ENCODE results near the gene ZNF747.
"Not testable (repeated sequence)": the region's sequence is repeated elsewhere in the genome, so short reads cannot be mapped to it uniquely, and the experiment has no call there.

ZNF747 gene

DNA sequence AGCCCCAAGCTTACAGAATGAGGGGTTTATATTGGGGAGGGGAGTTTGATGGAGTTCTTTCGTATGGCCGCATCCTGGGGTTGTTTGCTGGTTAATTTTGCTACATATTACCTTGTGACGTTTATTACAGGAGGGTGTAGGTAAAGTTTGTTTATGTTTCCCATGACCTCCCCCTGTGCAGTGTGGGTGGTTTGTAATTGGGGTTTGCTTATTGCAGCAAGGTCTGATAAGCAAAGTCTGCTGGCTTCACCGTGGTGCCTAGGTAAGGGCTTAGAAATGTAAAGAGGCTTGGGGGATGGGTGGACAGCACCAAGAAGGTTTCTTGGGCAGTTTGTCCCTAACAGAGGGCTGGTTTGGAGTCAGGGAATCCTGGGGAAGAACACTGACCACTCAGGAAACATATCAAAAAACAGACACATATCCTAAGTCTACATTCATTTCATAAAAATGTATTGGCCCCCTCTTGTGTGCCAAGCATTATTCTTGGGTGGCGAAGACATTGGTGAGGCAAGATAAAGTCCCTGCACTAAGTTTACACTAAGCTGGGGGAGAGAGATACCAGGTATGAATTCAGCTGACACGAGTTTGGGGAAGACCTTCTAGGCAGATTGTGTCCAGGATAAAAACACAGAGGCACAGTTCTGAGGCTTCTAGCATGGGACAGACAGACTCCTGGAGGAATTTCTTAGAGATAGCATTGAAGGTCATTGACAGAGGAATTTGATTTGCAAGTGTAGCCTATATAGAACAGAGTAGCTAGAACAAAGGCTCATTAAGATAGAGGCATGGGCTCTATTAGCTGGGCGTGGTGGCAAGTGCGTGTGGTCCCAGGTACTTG, 14.0 kb upstream of the ZNF747 start:
- Mint-ChIP-seq H3K36me3 (ENCODE audit: low read depth) (peaks cover 8% of the 10 kb centered on the region), H3K27me3 (no peaks in the 10 kb centered on the region), H3K4me3 (no peak overlapping the region), H3K4me1 (peaks cover 35% of the 10 kb centered on the region), H3K27ac (no peak overlapping the region), H3K9me3 (no peaks in the 10 kb centered on the region)
- DNase-seq = no peak
- ATAC-seq = no peak

DNA sequence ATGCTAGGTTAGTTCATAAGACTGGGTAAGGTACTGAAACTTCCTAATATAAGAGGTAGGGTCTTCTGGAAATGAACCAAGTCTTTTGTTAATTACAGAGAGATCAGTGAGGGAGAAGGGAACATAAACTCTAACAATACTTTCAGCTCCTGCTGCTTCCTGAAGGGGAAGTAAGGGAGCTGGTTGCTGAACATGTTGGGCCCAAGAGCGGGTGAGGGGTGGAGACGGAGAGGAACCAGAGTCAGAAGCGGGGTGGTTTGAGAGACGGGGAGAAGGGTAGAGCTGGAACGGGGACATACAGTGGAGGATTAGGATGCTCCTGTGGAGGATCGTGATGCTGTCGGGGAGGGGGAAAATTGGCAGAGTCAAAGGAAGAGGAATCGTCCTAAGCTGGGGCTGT, 11.5 kb upstream of the ZNF747 start:
- Mint-ChIP-seq H3K4me1 (peaks cover 10% of the 10 kb centered on the region), H3K4me3 (no peak overlapping the region), H3K27ac (no peak overlapping the region), H3K36me3 (ENCODE audit: low read depth) (no peaks in the 10 kb centered on the region), H3K27me3 (no peaks in the 10 kb centered on the region), H3K9me3 (no peaks in the 10 kb centered on the region)
- ATAC-seq (no peak), DNase-seq (no peak)

DNA sequence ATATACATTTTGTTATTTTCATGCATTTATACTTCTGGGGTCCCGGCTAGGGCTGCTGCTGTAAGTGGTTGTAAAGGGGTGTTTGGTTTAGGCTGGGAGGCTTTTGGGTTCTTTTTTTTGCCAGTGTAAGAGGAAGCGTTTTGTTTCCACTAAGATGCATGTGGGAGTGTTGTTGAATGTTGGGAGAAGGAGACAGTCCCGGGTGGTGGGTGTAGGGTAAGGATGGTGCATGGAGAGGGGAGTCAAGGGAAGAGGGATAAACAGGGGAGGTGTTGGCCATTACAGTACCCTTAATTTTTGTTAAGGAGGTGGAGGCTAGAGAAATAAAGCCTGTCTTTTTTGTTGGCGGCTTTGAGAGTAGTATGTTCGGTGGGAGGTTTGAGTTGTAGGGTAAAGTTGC, 8.4 kb upstream of the ZNF747 start:
- H3K9me3 Mint-ChIP-seq = no peaks in the 10 kb centered on the region
- no peaks in the 10 kb centered on the region for H3K36me3 Mint-ChIP-seq (ENCODE audit: low read depth)
- ATAC-seq = no peak
- H3K27ac Mint-ChIP-seq = no peak overlapping the region
- no peaks in the 10 kb centered on the region for H3K27me3 Mint-ChIP-seq
- H3K4me3 Mint-ChIP-seq = no peak overlapping the region
- peaks cover under 1% of the 10 kb centered on the region for H3K4me1 Mint-ChIP-seq
- DNase-seq = no peak

DNA sequence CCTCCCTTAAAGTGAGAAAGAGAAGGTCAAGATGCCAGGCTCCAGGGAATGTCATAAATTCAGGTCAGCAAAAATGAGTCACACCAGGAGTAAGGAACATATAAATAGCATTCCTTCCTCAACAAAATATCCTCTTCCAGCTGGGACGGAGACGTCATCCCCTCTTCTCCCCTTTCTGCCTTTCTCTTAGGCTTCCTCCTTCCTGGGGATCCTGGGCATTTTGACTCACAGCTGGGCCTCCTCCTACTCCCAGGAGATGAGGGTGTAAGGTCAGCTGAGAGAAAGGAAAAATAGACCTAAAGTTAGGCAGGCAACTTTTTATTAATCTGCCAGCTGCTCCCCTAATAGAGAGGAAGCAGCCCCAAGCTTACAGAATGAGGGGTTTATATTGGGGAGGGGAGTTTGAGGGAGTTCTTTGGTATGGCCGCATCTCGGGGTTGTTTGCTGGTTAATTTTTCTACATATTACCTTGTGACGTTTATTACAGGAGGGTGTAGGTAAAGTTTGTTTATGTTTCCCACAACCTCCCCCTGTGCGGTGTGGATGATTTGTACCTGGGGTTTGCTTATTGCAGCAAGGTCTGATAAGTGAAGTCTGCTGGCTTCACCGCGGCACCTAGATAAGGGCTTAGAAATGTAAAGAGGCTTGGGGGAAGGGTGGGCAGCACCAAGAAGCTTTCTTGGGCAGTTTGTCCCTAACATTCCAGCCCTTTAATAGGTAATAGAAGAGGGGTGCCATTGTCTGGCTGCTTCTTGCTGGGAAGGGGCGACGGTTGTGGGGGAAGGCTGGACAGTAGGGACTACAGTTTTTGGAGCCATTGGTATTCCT, 7.1 kb upstream of the ZNF747 start:
- Mint-ChIP-seq H3K27ac (no peak overlapping the region), H3K27me3 (no peaks in the 10 kb centered on the region), H3K9me3 (no peaks in the 10 kb centered on the region), H3K4me3 (no peak overlapping the region), H3K36me3 (ENCODE audit: low read depth) (peaks cover 10% of the 10 kb centered on the region), H3K4me1 (peaks cover 11% of the 10 kb centered on the region)
- no peak for ATAC-seq
- DNase-seq = no peak

DNA sequence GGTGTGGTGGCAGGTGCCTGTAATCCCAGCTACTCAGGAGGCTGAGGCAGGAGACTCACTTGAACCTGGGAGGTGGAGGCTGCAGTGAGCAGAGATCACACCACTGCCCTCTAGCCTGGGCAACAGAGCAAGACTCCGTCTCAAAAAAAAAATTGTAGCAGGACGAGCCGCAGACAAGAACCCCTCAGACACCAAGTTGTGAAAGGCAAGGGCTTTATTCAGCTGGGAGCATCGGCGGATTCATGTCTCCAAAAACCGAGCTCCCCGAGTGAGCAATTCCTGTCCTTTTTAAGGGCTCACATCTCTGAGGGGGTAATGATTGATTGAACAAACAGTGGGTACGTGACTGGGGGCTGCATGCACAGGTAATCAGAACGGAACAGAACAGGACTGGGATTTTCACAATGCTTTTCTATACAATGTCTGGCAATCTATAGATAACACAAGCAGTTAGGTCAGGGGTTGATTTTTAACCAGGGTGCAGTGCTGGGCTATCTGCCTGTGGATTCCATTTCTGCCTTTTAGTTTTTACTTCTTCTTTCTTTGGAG, 6.3 kb upstream of the ZNF747 start:
- Mint-ChIP-seq H3K4me1 (peaks cover 19% of the 10 kb centered on the region), H3K36me3 (ENCODE audit: low read depth) (peaks cover 17% of the 10 kb centered on the region)
- ATAC-seq, H3K9me3 Mint-ChIP-seq, H3K27me3 Mint-ChIP-seq, DNase-seq, H3K27ac Mint-ChIP-seq, H3K4me3 Mint-ChIP-seq: not testable (repeated sequence)

DNA sequence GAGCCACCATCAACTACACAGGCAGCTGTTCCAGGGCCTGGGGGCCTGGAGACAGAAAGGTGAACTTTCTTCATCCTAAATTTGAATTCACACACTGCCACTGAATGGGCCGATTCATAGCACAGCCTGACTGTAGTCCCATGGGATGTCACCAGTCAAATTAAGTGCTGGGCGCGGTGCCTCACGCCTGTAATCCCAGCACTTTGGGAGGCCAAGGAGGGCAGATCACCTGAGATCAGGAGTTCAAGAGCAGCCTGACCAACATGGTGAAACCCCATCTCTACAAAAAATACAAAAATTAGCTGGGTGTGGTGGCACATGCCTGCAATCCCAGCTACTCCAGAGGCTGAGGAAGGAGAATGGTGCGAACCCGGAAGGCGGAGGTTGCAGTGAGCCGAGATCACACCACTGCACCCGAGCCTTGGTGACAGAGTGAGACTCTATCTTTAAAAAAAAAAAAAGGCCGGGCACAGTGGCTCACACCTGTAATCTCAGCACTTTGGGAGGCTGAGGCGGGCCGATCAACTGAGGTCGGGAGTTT, 5.4 kb upstream of the ZNF747 start:
- not testable (repeated sequence) for H3K27ac Mint-ChIP-seq, H3K9me3 Mint-ChIP-seq, ATAC-seq, H3K4me3 Mint-ChIP-seq, DNase-seq, H3K27me3 Mint-ChIP-seq
- Mint-ChIP-seq H3K4me1 (peaks cover 23% of the 10 kb centered on the region), H3K36me3 (ENCODE audit: low read depth) (peaks cover 21% of the 10 kb centered on the region)

DNA sequence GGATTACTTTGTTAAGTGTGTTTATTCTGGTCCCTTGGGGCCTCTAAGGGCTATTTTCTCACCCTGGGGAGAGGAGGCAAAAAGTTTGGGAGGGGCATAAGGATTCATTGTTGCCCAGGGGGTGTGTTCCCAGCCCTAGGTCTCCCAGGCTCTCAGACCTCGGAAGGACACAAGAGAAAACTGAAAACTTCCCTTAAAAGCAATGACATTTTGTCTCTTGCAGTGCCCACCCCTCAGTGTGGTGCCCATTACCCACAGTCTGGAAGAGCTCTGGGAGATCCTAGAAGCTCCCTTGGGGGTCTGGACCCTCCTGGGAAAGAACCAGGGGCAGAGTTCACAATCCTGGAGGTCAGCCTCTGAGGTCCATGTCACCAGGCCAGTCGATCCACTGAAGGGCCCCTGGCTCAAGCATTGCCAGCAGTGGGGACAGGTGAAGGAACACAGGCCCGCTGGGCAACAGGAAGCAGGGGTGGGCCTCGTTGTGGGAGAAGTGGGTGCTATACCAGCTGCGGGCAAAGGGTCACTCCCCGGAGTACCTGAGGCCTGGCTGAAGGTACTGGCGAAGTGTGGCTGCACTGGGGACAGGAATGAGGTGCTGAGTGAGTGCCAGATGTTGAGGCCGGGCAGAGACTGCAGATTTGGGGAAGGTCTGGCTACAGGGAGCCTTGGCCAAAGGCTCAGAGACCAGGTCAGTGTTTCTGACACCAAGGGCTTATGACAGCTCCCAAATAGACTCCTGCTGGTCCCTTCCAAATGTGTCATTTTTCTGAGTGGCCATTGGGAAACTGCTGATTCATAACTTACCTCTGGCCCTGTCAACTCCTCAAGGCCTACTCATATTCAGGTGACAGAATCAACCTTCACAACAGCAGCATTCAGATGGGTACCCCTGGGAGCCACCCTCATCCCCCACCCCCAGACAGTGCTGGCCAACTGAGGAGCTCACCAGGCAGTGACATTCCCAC, 4.6 kb upstream of the ZNF747 start:
- Mint-ChIP-seq H3K36me3 (ENCODE audit: low read depth) (peaks cover 23% of the 10 kb centered on the region), H3K27me3 (no peaks in the 10 kb centered on the region), H3K4me1 (peaks cover 26% of the 10 kb centered on the region), H3K27ac (no peak overlapping the region), H3K4me3 (no peak overlapping the region), H3K9me3 (no peaks in the 10 kb centered on the region)
- ATAC-seq = no peak
- DNase-seq = no peak

DNA sequence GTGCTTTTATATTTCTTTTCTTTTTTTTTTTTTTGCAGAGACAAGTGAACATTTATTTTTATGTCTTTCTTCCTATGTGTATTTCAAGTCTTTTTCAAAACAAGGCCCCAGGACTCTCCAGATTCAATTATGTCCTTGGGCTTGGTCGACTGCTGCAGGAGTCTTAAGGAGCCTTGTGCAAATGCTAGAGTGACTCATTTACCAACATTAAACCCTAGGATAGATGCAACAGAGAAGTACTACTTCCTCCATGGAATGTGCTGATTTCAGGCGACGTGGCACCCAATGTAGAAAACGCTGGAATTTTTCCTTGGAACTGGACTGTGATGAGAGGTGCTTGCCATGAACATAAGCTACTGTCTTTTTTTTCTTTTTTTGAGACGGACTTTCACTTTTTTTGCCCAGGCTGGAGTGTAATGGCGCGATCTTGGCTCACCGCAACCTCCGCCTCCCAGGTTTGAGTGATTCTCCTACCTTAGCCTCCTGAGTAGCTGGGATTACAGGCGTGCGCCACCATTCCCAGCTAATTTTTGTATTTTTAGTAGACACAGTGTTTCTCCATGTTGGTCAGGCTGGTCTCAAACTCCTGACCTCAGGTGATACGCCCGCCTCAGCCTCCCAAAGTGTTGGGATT, 1.9 kb upstream of the ZNF747 start:
- not testable (repeated sequence) for DNase-seq, ATAC-seq, H3K9me3 Mint-ChIP-seq, H3K27me3 Mint-ChIP-seq
- H3K36me3 Mint-ChIP-seq (ENCODE audit: low read depth) = peaks cover 26% of the 10 kb centered on the region
- H3K4me1 Mint-ChIP-seq = peaks cover 34% of the 10 kb centered on the region
- peak overlapping the region; percentile 96 for H3K4me3 Mint-ChIP-seq
- peak overlapping the region; percentile 99 for H3K27ac Mint-ChIP-seq

DNA sequence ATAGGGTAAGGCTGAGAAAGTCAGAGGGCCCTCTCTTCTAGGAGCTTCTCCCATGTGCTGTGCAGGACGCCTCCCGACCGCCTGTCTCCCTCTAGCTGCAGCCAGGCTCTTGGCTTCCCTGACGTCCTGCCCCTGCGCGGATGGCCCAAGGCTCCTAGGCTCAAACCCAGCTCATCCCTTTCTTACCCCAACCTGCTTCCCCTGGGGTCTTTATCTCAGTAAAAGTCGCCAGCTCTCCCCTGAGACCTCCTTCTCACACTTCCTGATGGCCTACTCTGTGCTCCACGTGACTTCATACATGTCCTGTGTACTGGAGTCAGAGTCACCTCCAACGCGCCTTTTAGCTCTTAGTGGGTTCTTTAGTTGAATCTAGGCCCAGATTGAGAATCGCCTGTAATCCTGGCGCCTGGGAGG, 1.1 kb upstream of the ZNF747 start:
- DNase-seq (peak; percentile 68), ATAC-seq (peak; percentile 74)
- Mint-ChIP-seq H3K27ac (peak overlapping the region; percentile 99), H3K27me3 (no peaks in the 10 kb centered on the region), H3K4me3 (peak overlapping the region; percentile 96), H3K9me3 (no peaks in the 10 kb centered on the region), H3K4me1 (peaks cover 39% of the 10 kb centered on the region), H3K36me3 (ENCODE audit: low read depth) (peaks cover 32% of the 10 kb centered on the region)

DNA sequence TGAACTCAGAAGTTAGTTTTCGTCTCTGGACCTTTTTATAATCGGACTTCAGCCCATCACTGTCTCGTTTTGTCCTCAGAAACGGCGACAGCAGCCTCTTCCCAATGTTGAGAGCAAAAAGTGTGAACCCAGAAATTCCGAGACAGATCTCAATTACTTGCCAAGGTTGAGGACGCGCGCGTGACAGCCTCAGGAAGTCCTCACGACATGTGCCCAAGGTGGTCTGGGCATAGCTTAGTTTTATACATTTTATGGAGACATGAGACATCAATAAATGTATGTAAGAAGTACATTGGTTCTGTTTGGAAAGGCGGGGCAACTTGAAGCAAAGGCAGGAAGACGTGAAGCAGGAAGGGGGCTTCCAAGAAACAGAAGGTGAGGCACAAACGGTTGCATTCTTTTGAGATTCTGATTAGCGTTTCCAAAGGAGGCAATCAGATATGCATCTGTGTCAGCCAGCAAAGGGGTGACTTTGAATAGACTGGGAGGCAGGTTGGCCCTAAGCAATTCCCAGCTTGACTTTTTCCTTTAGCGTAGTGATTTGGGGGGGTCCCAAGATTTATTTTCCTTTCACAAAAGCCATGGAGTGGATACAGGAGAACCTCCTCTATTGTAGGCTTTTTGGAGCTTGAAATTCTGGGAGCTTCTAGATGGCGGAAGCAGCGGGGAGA, 583 bp upstream of the ZNF747 start:
- H3K9me3 Mint-ChIP-seq = no peaks in the 10 kb centered on the region
- peaks cover 35% of the 10 kb centered on the region for H3K36me3 Mint-ChIP-seq (ENCODE audit: low read depth)
- peaks cover 45% of the 10 kb centered on the region for H3K4me1 Mint-ChIP-seq
- no peaks in the 10 kb centered on the region for H3K27me3 Mint-ChIP-seq
- DNase-seq = no peak
- ATAC-seq = peak; percentile 9
- H3K4me3 Mint-ChIP-seq = peak overlapping the region; percentile 96
- H3K27ac Mint-ChIP-seq = peak overlapping the region; percentile 99

DNA sequence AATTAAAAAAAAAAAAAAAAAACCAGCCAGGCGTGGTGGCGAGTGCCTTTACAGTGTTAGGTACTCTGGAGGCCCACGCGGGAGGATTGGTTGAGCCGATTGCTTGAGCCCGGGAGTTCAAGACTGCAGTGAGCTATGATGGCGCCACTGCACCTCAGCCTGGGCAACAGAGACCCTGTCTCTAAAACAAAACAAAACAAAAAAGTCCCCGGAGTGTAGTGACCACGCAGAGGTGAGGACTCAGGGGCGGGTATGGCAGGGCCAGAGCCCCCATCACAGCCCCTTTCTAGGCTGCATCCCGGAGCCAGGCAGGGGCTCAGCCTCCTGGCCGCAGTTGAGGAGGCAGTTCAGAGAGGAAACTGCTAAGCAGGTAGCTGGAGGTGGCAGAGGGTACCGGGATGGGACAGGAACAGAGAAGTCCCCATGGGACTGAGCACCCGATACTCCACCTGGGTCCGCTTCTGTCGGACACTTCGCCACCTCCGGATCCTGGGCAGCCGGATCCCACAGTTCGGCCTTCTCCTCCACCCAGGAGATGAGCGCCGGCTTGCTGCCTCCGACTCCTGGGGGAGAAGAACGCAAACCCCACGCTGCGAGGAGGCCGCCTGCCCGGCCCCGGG, 800 bp downstream of the ZNF747 start:
- no peaks in the 10 kb centered on the region for H3K9me3 Mint-ChIP-seq
- H3K4me3 Mint-ChIP-seq = peak overlapping the region; percentile 96
- DNase-seq = peak; percentile 20
- H3K36me3 Mint-ChIP-seq (ENCODE audit: low read depth) = peaks cover 35% of the 10 kb centered on the region
- peak; percentile 18 for ATAC-seq
- peaks cover 51% of the 10 kb centered on the region for H3K4me1 Mint-ChIP-seq
- peak overlapping the region; percentile 89 for H3K27ac Mint-ChIP-seq
- no peaks in the 10 kb centered on the region for H3K27me3 Mint-ChIP-seq

- H3K4me3 Mint-ChIP-seq = peak overlapping the region; percentile 79
- H3K36me3 Mint-ChIP-seq (ENCODE audit: low read depth) = peaks cover 35% of the 10 kb centered on the region
- H3K9me3 Mint-ChIP-seq = no peaks in the 10 kb centered on the region
- peak overlapping the region; percentile 83 for H3K27ac Mint-ChIP-seq
- ATAC-seq = no peak
- H3K27me3 Mint-ChIP-seq = no peaks in the 10 kb centered on the region
- no peak for DNase-seq
- H3K4me1 Mint-ChIP-seq = peaks cover 57% of the 10 kb centered on the region
Observed at GRCh38 chr16:30533146-30533522, 1.5 kb downstream of the ZNF747 start.

All from activated naive CD8-positive, alpha-beta T cell treated with anti-CD3 and anti-CD28 coated beads, Interleukin-2, amount 50 U/mL, for 24 hours (primary cell).